Activated T-helper 1 cell treated with anti-CD3 and anti-CD28 coated beads, Interleukin-12 subunit alpha, Interleukin-12 subunit beta, Interleukin-2, Interleukin-4 antibody, amounts not matched to agents 30 ng/mL and 10 ng/mL and 1 ng/mL, durations not matched to agents 14 hours and 24 hours and 36 hours (primary cell): ENCODE measurements around the gene EXOC4. TPM values are rescaled to one million over a fixed set of nuclear protein-coding genes. Genes with fewer than 3 reads are reported as not detected.

Experiments used
- DNase-seq: peaks from one replicate; pipeline ENCODE4 v3.0.0; 2021; ENCODE audit warnings: low spot score
- H3K27ac Mint-ChIP-seq: one replicate; pipeline ENCODE4 v1.8.0; 2021; ENCODE audit warnings: mild to moderate bottlenecking, mixed read lengths
- H3K27me3 Mint-ChIP-seq: one replicate; pipeline ENCODE4 v1.8.0; 2022; ENCODE audit warnings: mild to moderate bottlenecking, moderate library complexity, mixed read lengths; ENCODE audit not compliant: insufficient read depth
- H3K36me3 Mint-ChIP-seq: one replicate; pipeline ENCODE4 v1.8.0; 2021; ENCODE audit warnings: low read depth, mixed read lengths
- H3K4me1 Mint-ChIP-seq: one replicate; pipeline ENCODE4 v1.8.0; 2021; ENCODE audit warnings: low read depth, mixed read lengths
- H3K4me3 Mint-ChIP-seq: one replicate; pipeline ENCODE4 v1.8.0; 2021; ENCODE audit warnings: mild to moderate bottlenecking, moderate library complexity, mixed read lengths
- H3K9me3 Mint-ChIP-seq: one replicate; pipeline ENCODE4 v1.8.0; 2021; ENCODE audit warnings: mixed read lengths
- intact Hi-C: fragments of 100-400 bp; cut with micrococcal nuclease; formaldehyde crosslinking; loops from one replicate; pipeline ENCODE4 v1.15.1; 2024
- total RNA-seq: library from RNA; stranded (reverse); gene quantifications from 2 replicates; pipeline ENCODE4 v1.2.3, GENCODE V29; 2022

Gene EXOC4
- total RNA-seq, 1 donor from 2014 or later = 58.6 TPM

DNA sequence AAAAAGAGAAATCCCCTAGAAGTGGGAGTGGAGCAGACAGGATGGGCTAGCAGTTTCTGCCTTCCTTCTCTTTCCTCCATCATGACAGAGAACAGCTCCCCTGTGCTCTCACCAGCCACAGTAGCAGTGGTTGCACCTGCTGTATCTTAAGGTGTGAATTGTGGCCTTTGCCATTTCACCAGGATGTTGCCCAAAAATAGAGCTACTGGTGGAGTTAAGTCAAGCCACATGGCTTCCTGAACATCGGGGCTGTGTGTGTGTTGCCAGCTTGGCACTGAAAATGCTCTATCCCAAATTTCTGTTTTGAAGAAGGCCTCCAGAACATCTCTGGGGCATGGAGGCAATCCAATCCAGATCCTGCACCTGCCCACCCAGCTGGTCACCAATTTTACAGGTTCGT is 348.7 kb downstream of the EXOC4 start:
- intact Hi-C loops = no loop called here

GRCh38 chr7:133602291-133602690 is 349.4 kb downstream of the EXOC4 start:
- Mint-ChIP-seq H3K27me3 (no peaks in the 10 kb centered on the region), H3K4me1 (no peaks in the 10 kb centered on the region)

More for the DNA sequence above, 348.7 kb downstream of the EXOC4 start:
- Mint-ChIP-seq H3K27me3 (no peaks in the 10 kb centered on the region), H3K4me3 (no peak overlapping the region), H3K27ac (no peak overlapping the region), H3K9me3 (no peaks in the 10 kb centered on the region), H3K4me1 (no peaks in the 10 kb centered on the region), H3K36me3 (no peaks in the 10 kb centered on the region)
- DNase-seq = no peak

DNA sequence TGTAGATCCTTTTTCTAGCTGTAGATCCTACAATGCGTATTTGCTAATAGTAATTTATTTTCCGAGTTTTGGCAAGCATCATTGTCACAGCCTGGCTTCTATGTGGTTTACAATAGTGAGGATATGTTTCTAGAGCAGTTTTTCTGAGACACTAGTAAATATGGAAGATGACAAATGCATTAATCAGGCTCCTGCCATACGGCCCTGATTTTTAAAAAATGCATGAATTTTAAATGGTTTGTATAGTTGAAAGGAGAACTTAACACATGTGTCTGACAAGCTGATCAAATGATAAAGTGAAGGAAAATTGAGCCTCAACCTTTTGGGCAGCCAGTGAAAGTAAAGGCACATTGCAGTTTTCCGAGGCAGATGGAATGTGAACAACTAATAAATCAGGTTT is 354.1 kb downstream of the EXOC4 start:
- no peak for DNase-seq
- no peaks in the 10 kb centered on the region for H3K36me3 Mint-ChIP-seq
- no peak overlapping the region for H3K27ac Mint-ChIP-seq
- H3K27me3 Mint-ChIP-seq = no peaks in the 10 kb centered on the region
- H3K4me3 Mint-ChIP-seq = no peak overlapping the region
- no peaks in the 10 kb centered on the region for H3K9me3 Mint-ChIP-seq
- intact Hi-C loops = no loop called here
- no peaks in the 10 kb centered on the region for H3K4me1 Mint-ChIP-seq

More at GRCh38 chr7:133602291-133602690, 349.4 kb downstream of the EXOC4 start:
- H3K36me3 Mint-ChIP-seq = no peaks in the 10 kb centered on the region
- no peaks in the 10 kb centered on the region for H3K9me3 Mint-ChIP-seq
- DNase-seq = no peak
- no peak overlapping the region for H3K27ac Mint-ChIP-seq
- intact Hi-C loops = no loop called here
- H3K4me3 Mint-ChIP-seq = no peak overlapping the region

- Mint-ChIP-seq H3K27me3 (no peaks in the 10 kb centered on the region), H3K9me3 (no peaks in the 10 kb centered on the region), H3K36me3 (no peaks in the 10 kb centered on the region), H3K4me3 (no peak overlapping the region), H3K27ac (no peak overlapping the region), H3K4me1 (no peaks in the 10 kb centered on the region)
- intact Hi-C loops = no loop called here
- DNase-seq = no peak
Observed at GRCh38 chr7:133609806-133610205, 356.9 kb downstream of the EXOC4 start.

GRCh38 chr7:133611955-133612354 is 359.1 kb downstream of the EXOC4 start:
- DNase-seq = no peak
- Mint-ChIP-seq H3K36me3 (no peaks in the 10 kb centered on the region), H3K27me3 (no peaks in the 10 kb centered on the region)

GRCh38 chr7:133613250-133613790 is 360.4 kb downstream of the EXOC4 start:
- H3K4me3 Mint-ChIP-seq = no peak overlapping the region
- no peak for DNase-seq
- H3K27ac Mint-ChIP-seq = no peak overlapping the region
- no peaks in the 10 kb centered on the region for H3K27me3 Mint-ChIP-seq
- intact Hi-C loops = no loop called here
- H3K9me3 Mint-ChIP-seq = no peaks in the 10 kb centered on the region
- no peaks in the 10 kb centered on the region for H3K4me1 Mint-ChIP-seq
- no peaks in the 10 kb centered on the region for H3K36me3 Mint-ChIP-seq

More at GRCh38 chr7:133611955-133612354, 359.1 kb downstream of the EXOC4 start:
- intact Hi-C loops = no loop called here
- H3K4me3 Mint-ChIP-seq = no peak overlapping the region
- H3K9me3 Mint-ChIP-seq = no peaks in the 10 kb centered on the region
- H3K27ac Mint-ChIP-seq = no peak overlapping the region
- H3K4me1 Mint-ChIP-seq = no peaks in the 10 kb centered on the region

DNA sequence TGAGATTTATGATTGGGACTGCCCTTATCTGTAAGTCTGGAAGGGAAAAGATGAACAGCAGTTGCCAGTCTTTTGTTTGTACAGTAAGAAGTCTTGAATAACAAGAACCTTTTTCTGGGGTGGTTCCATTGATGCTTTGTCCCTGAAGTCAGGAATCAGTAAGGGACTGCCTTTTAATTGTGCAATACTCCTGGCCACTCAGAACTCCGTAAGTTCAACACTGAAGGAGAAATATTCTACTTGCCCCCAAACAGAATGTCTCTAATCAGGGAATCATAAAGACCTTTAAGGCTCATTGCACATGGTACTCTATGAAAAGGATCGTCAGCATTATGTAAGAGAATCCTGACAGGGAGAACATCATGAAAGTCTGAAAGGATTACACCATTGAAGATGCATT is 361.4 kb downstream of the EXOC4 start:
- intact Hi-C loops = no loop called here
- no peak overlapping the region for H3K4me3 Mint-ChIP-seq
- no peaks in the 10 kb centered on the region for H3K27me3 Mint-ChIP-seq
- H3K9me3 Mint-ChIP-seq = no peaks in the 10 kb centered on the region
- no peaks in the 10 kb centered on the region for H3K36me3 Mint-ChIP-seq
- no peaks in the 10 kb centered on the region for H3K4me1 Mint-ChIP-seq
- H3K27ac Mint-ChIP-seq = no peak overlapping the region
- DNase-seq = no peak

DNA sequence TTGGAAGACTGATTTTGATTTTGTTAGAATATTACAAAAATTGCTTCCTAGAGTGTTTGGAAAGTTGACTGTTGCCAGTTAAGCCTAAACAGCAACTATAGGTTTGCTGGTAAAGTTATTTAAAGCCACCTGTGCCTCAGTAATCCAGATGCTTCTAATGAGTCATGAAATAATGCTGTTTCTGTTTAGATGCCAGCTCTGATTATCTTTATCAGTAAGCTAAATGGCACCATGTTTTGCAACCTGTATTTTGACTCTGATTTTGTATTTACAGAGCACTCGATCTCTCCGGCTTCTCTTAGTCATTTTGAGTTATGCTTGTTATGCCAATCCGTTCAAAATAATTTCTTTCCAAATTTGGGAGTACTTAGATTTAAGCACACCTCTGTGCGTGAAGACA is 366.1 kb downstream of the EXOC4 start:
- Mint-ChIP-seq H3K36me3 (no peaks in the 10 kb centered on the region), H3K27ac (no peak overlapping the region), H3K9me3 (no peaks in the 10 kb centered on the region), H3K4me1 (no peaks in the 10 kb centered on the region), H3K27me3 (no peaks in the 10 kb centered on the region), H3K4me3 (no peak overlapping the region)
- intact Hi-C loops = no loop called here
- DNase-seq = no peak

DNA sequence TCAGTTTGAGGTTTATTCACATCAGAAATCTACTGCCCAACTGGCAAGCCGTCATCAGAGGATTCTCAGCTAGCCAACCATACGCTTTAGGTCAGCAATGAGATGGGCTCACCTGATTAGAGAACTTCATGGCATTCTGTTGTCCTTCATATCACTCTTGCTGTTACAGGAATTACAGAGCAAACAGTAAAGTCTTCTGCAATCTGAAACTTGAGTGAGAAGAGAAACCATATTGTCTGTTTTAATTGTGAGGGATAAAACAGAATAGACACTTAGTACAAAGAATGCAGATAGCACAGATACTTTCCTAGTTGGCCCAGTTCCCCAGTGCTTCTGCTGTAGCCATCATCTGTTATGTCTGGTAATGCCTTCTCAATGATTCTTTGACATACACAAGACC is 366.6 kb downstream of the EXOC4 start:
- no peak overlapping the region for H3K4me3 Mint-ChIP-seq
- H3K9me3 Mint-ChIP-seq = no peaks in the 10 kb centered on the region
- H3K36me3 Mint-ChIP-seq = no peaks in the 10 kb centered on the region
- no peak for DNase-seq
- H3K27ac Mint-ChIP-seq = no peak overlapping the region
- intact Hi-C loops = no loop called here
- H3K4me1 Mint-ChIP-seq = no peaks in the 10 kb centered on the region
- H3K27me3 Mint-ChIP-seq = no peaks in the 10 kb centered on the region

DNA sequence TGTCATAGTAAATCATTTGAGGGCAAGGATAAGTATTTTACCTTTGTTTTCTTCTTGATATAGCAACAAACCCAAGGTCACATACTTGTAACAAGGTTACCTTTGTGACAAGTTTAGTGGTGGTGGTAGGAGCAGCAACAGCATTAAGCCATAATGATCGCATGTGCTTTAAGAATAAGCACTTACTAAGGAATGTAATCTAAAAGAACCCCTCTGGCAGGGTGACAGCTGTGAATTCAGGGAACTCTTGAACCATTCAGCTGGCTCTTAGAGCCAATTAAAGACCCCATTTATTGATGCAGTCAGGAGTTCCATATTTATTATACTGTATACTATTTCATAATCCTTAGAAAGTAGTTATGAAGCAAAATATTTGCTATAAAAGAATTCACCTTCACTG is 370.8 kb downstream of the EXOC4 start:
- Mint-ChIP-seq H3K27me3 (no peaks in the 10 kb centered on the region), H3K4me3 (no peak overlapping the region), H3K4me1 (no peaks in the 10 kb centered on the region), H3K36me3 (no peaks in the 10 kb centered on the region), H3K27ac (no peak overlapping the region), H3K9me3 (no peaks in the 10 kb centered on the region)
- intact Hi-C loops = no loop called here
- no peak for DNase-seq

DNA sequence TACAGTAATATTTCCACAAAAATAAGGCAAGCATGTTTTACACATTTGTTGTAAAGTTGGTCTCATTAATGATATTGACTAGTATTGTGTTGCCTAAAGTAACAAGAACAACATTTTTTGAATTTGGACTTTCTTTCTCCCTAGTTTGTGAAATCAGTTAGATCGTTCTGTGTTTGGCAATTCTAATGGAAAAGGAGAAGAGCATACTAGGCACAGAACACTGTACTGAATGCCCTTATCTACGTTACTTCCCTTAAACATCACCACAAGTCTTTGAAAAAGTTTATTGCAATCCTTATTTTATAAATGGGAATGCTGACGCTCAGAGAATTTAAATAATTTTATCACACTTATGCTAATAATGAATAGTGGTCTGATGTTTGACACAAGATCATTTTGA is 372.2 kb downstream of the EXOC4 start:
- DNase-seq = no peak
- intact Hi-C loops = no loop called here
- no peaks in the 10 kb centered on the region for H3K36me3 Mint-ChIP-seq
- no peak overlapping the region for H3K4me3 Mint-ChIP-seq
- H3K27me3 Mint-ChIP-seq = no peaks in the 10 kb centered on the region
- no peak overlapping the region for H3K27ac Mint-ChIP-seq
- H3K4me1 Mint-ChIP-seq = no peaks in the 10 kb centered on the region
- no peaks in the 10 kb centered on the region for H3K9me3 Mint-ChIP-seq

- Mint-ChIP-seq H3K27ac (no peak overlapping the region), H3K4me3 (no peak overlapping the region), H3K36me3 (peaks cover 3% of the 10 kb centered on the region), H3K4me1 (no peaks in the 10 kb centered on the region), H3K9me3 (peaks cover 7% of the 10 kb centered on the region), H3K27me3 (no peaks in the 10 kb centered on the region)
- intact Hi-C loops = no loop called here
- DNase-seq = no peak
Observed at GRCh38 chr7:133629701-133630100, 376.8 kb downstream of the EXOC4 start.

GRCh38 chr7:133633055-133633454 is 380.2 kb downstream of the EXOC4 start:
- H3K27ac Mint-ChIP-seq = no peak overlapping the region
- H3K27me3 Mint-ChIP-seq = no peaks in the 10 kb centered on the region
- H3K4me1 Mint-ChIP-seq = no peaks in the 10 kb centered on the region
- peaks cover 7% of the 10 kb centered on the region for H3K9me3 Mint-ChIP-seq
- DNase-seq = no peak
- H3K4me3 Mint-ChIP-seq = no peak overlapping the region
- H3K36me3 Mint-ChIP-seq = peaks cover 3% of the 10 kb centered on the region
- intact Hi-C loops = no loop called here

DNA sequence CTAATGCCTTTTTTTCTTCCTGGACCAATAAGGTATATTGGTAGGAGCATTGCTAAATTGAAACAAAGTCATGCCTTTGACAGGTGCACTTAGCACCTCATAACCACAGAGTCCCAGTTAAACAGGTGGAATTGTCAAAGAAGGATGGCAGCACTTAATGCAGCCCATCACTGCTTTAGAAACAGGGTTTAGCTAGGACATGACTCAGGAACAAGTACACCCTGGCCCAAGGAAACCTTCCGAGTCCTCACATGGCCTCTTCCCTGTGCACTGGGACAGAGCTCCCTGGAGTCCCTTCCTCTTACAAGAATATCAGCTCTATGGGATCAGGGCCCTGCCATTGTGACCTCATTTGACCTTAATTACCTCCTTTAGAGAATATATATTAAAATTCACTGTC is 382.7 kb downstream of the EXOC4 start:
- Mint-ChIP-seq H3K4me3 (no peak overlapping the region), H3K27ac (no peak overlapping the region), H3K9me3 (peaks cover 7% of the 10 kb centered on the region), H3K36me3 (peaks cover 3% of the 10 kb centered on the region), H3K27me3 (no peaks in the 10 kb centered on the region), H3K4me1 (no peaks in the 10 kb centered on the region)
- DNase-seq = no peak
- intact Hi-C loops = no loop called here
